Neural progenitor cell (in vitro differentiated cells): ENCODE data around the gene AMER2. TPM values are rescaled to one million over a fixed set of nuclear protein-coding genes. Genes with fewer than 3 reads are reported as not detected.
A peak's percentile ranks its signal among the peaks of the same experiment; 100 is the strongest.

Experiments
- DNase-seq: peaks from one replicate; pipeline ENCODE4 v3.0.0-alpha.2; 2016; ENCODE audit warnings: low spot score
- H2AFZ ChIP-seq: fragments of 200-600 bp; sonication (generic); replicated peaks from 2 replicates; pipeline ENCODE4 v1.6.1; 2016; ENCODE audit warnings: antibody characterized with exemption
- H3F3A ChIP-seq: fragments of 200-600 bp; sonication (generic); 2 replicates; pipeline ENCODE4 v1.6.1; 2016; ENCODE audit warnings: antibody characterized with exemption, low read depth
- H3K27ac ChIP-seq: fragments of 200-600 bp; sonication (generic); 2 replicates; pipeline ENCODE4 v1.5.1; 2016; ENCODE audit warnings: mild to moderate bottlenecking
- H3K27me3 ChIP-seq: fragments of 200-600 bp; sonication (generic); 2 replicates; pipeline ENCODE4 v1.6.1; 2016; ENCODE audit warnings: mild to moderate bottlenecking, moderate library complexity
- H3K36me3 ChIP-seq: fragments of 200-600 bp; sonication (generic); 2 replicates; pipeline ENCODE4 v1.5.1; 2016
- H3K4me1 ChIP-seq: fragments of 200-600 bp; sonication (generic); 2 replicates; pipeline ENCODE4 v1.6.1; 2016; ENCODE audit warnings: mixed run types
- H3K4me2 ChIP-seq: fragments of 200-600 bp; sonication (generic); 2 replicates; pipeline ENCODE4 v1.6.1; 2016
- H3K4me3 ChIP-seq: fragments of 200-600 bp; sonication (generic); 2 replicates; pipeline ENCODE4 v1.5.1; 2016
- H3K79me2 ChIP-seq: fragments of 200-600 bp; sonication (generic); 2 replicates; pipeline ENCODE4 v1.6.1; 2016; ENCODE audit warnings: low read depth
- H3K9ac ChIP-seq: fragments of 200-600 bp; sonication (generic); 2 replicates; pipeline ENCODE4 v1.6.1; 2016
- H3K9me3 ChIP-seq: fragments of 200-600 bp; sonication (generic); 2 replicates; pipeline ENCODE4 v1.5.1; 2016; ENCODE audit warnings: low read depth
- H4K20me1 ChIP-seq: fragments of 200-600 bp; sonication (generic); 2 replicates; pipeline ENCODE4 v1.6.1; 2016; ENCODE audit warnings: low read depth
- H3K27ac Mint-ChIP-seq: 3 replicates; pipeline ENCODE4 v1.8.0; 2021; ENCODE audit warnings: mixed read lengths
- H3K27me3 Mint-ChIP-seq: 2 replicates; pipeline ENCODE4 v1.8.0; 2022; ENCODE audit warnings: low read depth, mild to moderate bottlenecking, inconsistent platforms, moderate library complexity, mixed read lengths; ENCODE audit not compliant: insufficient read depth
- H3K36me3 Mint-ChIP-seq: 3 replicates; pipeline ENCODE4 v1.8.0; 2021; ENCODE audit warnings: mixed read lengths
- H3K4me1 Mint-ChIP-seq: 3 replicates; pipeline ENCODE4 v1.8.0; 2021; ENCODE audit warnings: mixed read lengths
- H3K4me3 Mint-ChIP-seq: 3 replicates; pipeline ENCODE4 v1.8.0; 2021; ENCODE audit warnings: mild to moderate bottlenecking, moderate library complexity, mixed read lengths
- H3K9me3 Mint-ChIP-seq: 3 replicates; pipeline ENCODE4 v1.8.0; 2020; ENCODE audit warnings: mixed read lengths
- EZH2 ChIP-seq: fragments of 200-600 bp; sonication (generic); IDR thresholded peaks from 2 replicates; pipeline ENCODE4 v1.6.1; 2017; ENCODE audit warnings: antibody characterized with exemption, mild to moderate bottlenecking, moderate library complexity
- EZH2phosphoT487 ChIP-seq: fragments of 200-600 bp; sonication (generic); IDR thresholded peaks from 2 replicates; pipeline ENCODE4 v1.6.1; 2017; ENCODE audit warnings: antibody characterized with exemption
- total RNA-seq: library from RNA; depleted of rRNA; stranded (reverse); fragments of >200 nt; gene quantifications from 2 replicates; pipeline ENCODE4 v1.2.3, GENCODE V29; 2015; ENCODE audit warnings: low replicate concordance
- TF ChIP-seq, protein P1 (sequence below): fragments of 200-600 bp; sonication (generic); IDR thresholded peaks from 2 replicates; pipeline ENCODE4 v1.5.1; 2017; ENCODE audit warnings: antibody characterized with exemption, mild to moderate bottlenecking

Gene AMER2
- total RNA-seq, 1 donor from 2014 or later: not detected

GRCh38 chr13:25210842-25211569 lies 38.9 kb upstream of the AMER2 start:
- no peak overlapping the region for H3K27ac ChIP-seq
- TF ChIP-seq EZH2phosphoT487: no peak
- no peak for TF ChIP-seq EZH2
- TF ChIP-seq, protein P1, sequence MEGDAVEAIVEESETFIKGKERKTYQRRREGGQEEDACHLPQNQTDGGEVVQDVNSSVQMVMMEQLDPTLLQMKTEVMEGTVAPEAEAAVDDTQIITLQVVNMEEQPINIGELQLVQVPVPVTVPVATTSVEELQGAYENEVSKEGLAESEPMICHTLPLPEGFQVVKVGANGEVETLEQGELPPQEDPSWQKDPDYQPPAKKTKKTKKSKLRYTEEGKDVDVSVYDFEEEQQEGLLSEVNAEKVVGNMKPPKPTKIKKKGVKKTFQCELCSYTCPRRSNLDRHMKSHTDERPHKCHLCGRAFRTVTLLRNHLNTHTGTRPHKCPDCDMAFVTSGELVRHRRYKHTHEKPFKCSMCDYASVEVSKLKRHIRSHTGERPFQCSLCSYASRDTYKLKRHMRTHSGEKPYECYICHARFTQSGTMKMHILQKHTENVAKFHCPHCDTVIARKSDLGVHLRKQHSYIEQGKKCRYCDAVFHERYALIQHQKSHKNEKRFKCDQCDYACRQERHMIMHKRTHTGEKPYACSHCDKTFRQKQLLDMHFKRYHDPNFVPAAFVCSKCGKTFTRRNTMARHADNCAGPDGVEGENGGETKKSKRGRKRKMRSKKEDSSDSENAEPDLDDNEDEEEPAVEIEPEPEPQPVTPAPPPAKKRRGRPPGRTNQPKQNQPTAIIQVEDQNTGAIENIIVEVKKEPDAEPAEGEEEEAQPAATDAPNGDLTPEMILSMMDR: no peak
- H3K9me3 ChIP-seq: no peaks in the 10 kb centered on the region
- no peaks in the 10 kb centered on the region for H3K79me2 ChIP-seq
- H3F3A ChIP-seq: no peaks in the 10 kb centered on the region
- Mint-ChIP-seq H3K36me3 (peaks cover 4% of the 10 kb centered on the region), H3K9me3 (peaks cover 10% of the 10 kb centered on the region), H3K27me3 (peaks cover 5% of the 10 kb centered on the region), H3K27ac (peak overlapping the region; percentile 29), H3K4me1 (peaks cover 18% of the 10 kb centered on the region), H3K4me3 (no peak overlapping the region)
- DNase-seq: no peak
- H2AFZ ChIP-seq: no peak overlapping the region
- no peak overlapping the region for H3K4me2 ChIP-seq
- H3K27me3 ChIP-seq: no peaks in the 10 kb centered on the region
- no peak overlapping the region for H3K4me3 ChIP-seq
- no peak overlapping the region for H3K9ac ChIP-seq
- H3K36me3 ChIP-seq: no peaks in the 10 kb centered on the region
- H4K20me1 ChIP-seq: no peaks in the 10 kb centered on the region
- H3K4me1 ChIP-seq: no peaks in the 10 kb centered on the region

- Mint-ChIP-seq H3K27me3 (peaks cover 5% of the 10 kb centered on the region), H3K4me1 (peaks cover 32% of the 10 kb centered on the region), H3K36me3 (no peaks in the 10 kb centered on the region), H3K9me3 (peaks cover 2% of the 10 kb centered on the region), H3K4me3 (no peak overlapping the region), H3K27ac (peak overlapping the region; percentile 55)
- no peaks in the 10 kb centered on the region for H4K20me1 ChIP-seq
- no peak overlapping the region for H3K9ac ChIP-seq
- H3K27me3 ChIP-seq: no peaks in the 10 kb centered on the region
- no peak overlapping the region for H2AFZ ChIP-seq
- TF ChIP-seq EZH2phosphoT487 (no peak), EZH2 (no peak)
- TF ChIP-seq, protein P1: no peak
- no peaks in the 10 kb centered on the region for H3K36me3 ChIP-seq
- peaks cover 12% of the 10 kb centered on the region for H3K4me1 ChIP-seq
- DNase-seq: no peak
- no peak overlapping the region for H3K4me2 ChIP-seq
- no peak overlapping the region for H3K4me3 ChIP-seq
- no peak overlapping the region for H3K27ac ChIP-seq
- no peaks in the 10 kb centered on the region for H3K9me3 ChIP-seq
- H3K79me2 ChIP-seq: no peaks in the 10 kb centered on the region
- H3F3A ChIP-seq: no peaks in the 10 kb centered on the region
Measured at GRCh38 chr13:25207291-25207810, 35.3 kb upstream of the AMER2 start.

- TF ChIP-seq EZH2phosphoT487 (no peak), EZH2 (no peak)
- TF ChIP-seq, protein P1: no peak
- peaks cover 4% of the 10 kb centered on the region for H3K9me3 Mint-ChIP-seq
- peaks cover 6% of the 10 kb centered on the region for H3K27me3 Mint-ChIP-seq
- Histone ChIP-seq H3K4me3 (no peak overlapping the region), H2AFZ (no peak overlapping the region), H4K20me1 (no peaks in the 10 kb centered on the region), H3F3A (no peaks in the 10 kb centered on the region), H3K79me2 (no peaks in the 10 kb centered on the region), H3K27me3 (no peaks in the 10 kb centered on the region), H3K36me3 (no peaks in the 10 kb centered on the region), H3K4me2 (no peak overlapping the region), H3K4me1 (peaks cover 12% of the 10 kb centered on the region), H3K27ac (no peak overlapping the region), H3K9ac (no peak overlapping the region), H3K9me3 (no peaks in the 10 kb centered on the region)
- H3K36me3 Mint-ChIP-seq: no peaks in the 10 kb centered on the region
- no peak for DNase-seq
- H3K4me3 Mint-ChIP-seq: no peak overlapping the region
- H3K4me1 Mint-ChIP-seq: peaks cover 28% of the 10 kb centered on the region
- H3K27ac Mint-ChIP-seq: no peak overlapping the region
Measured at GRCh38 chr13:25204863-25205262, 32.8 kb upstream of the AMER2 start.
